Type B pancreatic cell (in vitro differentiated cells): Measurements from ENCODE around the gene SMC6. TPM values are rescaled to one million over a fixed set of nuclear protein-coding genes. Genes with fewer than 3 reads are reported as not detected.

Source experiments
- DNase-seq: peaks from one replicate; pipeline ENCODE4 v3.0.0; 2021; ENCODE audit warnings: mixed read lengths; ENCODE audit not compliant: unreplicated experiment; ENCODE audit errors: extremely low spot score
- H3K27ac Mint-ChIP-seq: 2 replicates; pipeline ENCODE4 v1.8.0; 2021; ENCODE audit warnings: mild to moderate bottlenecking, mixed read lengths
- H3K27me3 Mint-ChIP-seq: 2 replicates; pipeline ENCODE4 v1.8.0; 2021; ENCODE audit warnings: mixed read lengths
- H3K36me3 Mint-ChIP-seq: 2 replicates; pipeline ENCODE4 v1.8.0; 2021; ENCODE audit warnings: mixed read lengths
- H3K4me1 Mint-ChIP-seq: one replicate; pipeline ENCODE4 v1.8.0; 2021; ENCODE audit warnings: mixed read lengths; ENCODE audit not compliant: unreplicated experiment
- H3K4me3 Mint-ChIP-seq: 2 replicates; pipeline ENCODE4 v1.8.0; 2021; ENCODE audit warnings: mild to moderate bottlenecking, mixed read lengths
- H3K9me3 Mint-ChIP-seq: 2 replicates; pipeline ENCODE4 v1.8.0; 2021; ENCODE audit warnings: mixed read lengths
- total RNA-seq: library from RNA; stranded (reverse); gene quantifications from 2 replicates; pipeline ENCODE4 v1.2.1, GENCODE V29; 2021; ENCODE audit warnings: low replicate concordance
- TF ChIP-seq, protein P1 (sequence below): fragments of 200-600 bp; sonication (generic); conservative IDR thresholded peaks from 2 replicates; pipeline ENCODE4 v1.5.0; 2021; ENCODE audit warnings: antibody characterized with exemption, mild to moderate bottlenecking

Gene SMC6
- total RNA-seq, 1 donor from 2014 or later: 30.5 TPM

DNA sequence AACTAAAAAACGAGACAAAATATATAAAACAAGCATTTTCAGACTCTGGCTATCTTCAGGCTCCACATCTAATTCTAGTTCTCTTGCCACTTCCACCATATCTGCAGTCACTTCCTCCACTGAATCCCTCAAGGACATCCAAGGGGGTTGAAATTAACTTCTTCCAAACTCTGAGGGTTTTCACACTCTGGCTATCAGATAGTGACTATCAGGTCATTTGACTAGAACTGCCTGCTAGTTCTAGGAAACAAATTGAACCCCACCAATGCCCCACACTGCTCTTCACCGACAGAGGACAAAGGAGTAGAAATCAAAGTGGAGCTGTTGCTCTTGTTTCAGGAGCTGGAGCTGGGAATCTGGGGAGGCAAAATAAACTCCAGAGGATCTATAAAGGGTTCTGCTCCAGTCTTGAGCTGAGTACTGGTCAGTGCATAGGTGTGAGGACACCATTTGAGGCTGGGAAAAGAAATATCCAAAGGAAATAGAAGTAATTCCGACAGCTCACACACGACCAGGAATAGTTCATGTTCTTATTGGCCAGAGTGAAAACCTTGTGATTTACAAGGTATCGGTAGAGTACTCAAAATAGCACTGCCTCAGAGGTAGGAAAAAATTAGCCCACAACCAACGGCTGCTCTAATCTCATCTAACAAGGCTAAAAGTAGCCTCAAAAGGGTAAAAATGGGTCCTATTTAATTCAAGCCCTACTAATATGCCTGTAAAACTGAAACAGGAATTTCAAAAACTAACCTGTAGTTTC, 71.3 kb downstream of the SMC6 start:
- TF ChIP-seq, protein P1, sequence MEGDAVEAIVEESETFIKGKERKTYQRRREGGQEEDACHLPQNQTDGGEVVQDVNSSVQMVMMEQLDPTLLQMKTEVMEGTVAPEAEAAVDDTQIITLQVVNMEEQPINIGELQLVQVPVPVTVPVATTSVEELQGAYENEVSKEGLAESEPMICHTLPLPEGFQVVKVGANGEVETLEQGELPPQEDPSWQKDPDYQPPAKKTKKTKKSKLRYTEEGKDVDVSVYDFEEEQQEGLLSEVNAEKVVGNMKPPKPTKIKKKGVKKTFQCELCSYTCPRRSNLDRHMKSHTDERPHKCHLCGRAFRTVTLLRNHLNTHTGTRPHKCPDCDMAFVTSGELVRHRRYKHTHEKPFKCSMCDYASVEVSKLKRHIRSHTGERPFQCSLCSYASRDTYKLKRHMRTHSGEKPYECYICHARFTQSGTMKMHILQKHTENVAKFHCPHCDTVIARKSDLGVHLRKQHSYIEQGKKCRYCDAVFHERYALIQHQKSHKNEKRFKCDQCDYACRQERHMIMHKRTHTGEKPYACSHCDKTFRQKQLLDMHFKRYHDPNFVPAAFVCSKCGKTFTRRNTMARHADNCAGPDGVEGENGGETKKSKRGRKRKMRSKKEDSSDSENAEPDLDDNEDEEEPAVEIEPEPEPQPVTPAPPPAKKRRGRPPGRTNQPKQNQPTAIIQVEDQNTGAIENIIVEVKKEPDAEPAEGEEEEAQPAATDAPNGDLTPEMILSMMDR: no peak
- no peak overlapping the region for H3K27ac Mint-ChIP-seq
- no peak for DNase-seq
- no peaks in the 10 kb centered on the region for H3K9me3 Mint-ChIP-seq
- H3K4me3 Mint-ChIP-seq: no peak overlapping the region
- H3K4me1 Mint-ChIP-seq: no peaks in the 10 kb centered on the region
- H3K36me3 Mint-ChIP-seq: peaks cover 11% of the 10 kb centered on the region
- no peaks in the 10 kb centered on the region for H3K27me3 Mint-ChIP-seq

DNA sequence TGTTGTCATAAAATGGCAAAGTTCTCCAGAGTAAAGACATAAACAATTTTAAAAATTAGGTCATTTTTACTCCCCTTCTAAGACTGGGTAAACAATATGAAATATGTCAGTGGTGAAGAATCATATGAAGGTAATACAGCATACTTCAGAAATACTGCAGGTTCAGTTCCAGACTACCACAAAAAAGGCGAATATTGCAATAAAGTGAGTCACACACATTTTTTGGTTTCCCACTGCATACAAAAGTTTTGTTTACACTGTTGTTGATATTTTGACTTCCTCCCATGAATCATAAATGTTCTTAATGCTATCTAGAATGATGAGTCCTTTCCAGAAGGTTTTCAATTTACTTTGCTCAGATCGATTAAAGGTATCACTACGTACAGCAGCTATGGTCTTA, 73.5 kb downstream of the SMC6 start:
- no peaks in the 10 kb centered on the region for H3K4me1 Mint-ChIP-seq
- no peak overlapping the region for H3K27ac Mint-ChIP-seq
- no peak overlapping the region for H3K4me3 Mint-ChIP-seq
- DNase-seq: no peak
- H3K27me3 Mint-ChIP-seq: no peaks in the 10 kb centered on the region
- no peaks in the 10 kb centered on the region for H3K9me3 Mint-ChIP-seq
- H3K36me3 Mint-ChIP-seq: peaks cover 14% of the 10 kb centered on the region
- TF ChIP-seq, protein P1: no peak

DNA sequence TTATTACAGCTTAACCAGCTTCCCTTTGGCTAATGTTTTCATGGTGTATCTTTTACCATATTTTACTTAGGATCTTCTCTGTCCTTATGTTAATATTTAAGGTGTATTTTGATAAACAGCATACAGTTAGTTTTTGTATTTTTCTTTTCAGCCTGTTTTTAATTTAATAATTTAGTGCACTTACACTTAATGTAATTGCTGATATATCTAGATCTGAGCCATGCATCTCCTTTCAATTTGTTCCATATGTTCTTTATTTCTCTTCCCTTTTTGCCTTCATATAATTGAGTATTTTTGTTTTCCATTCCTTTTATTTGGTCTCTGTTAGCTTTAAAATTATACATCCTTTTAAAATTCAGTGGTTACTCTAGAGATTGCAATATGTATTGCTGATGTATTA, 78.8 kb downstream of the SMC6 start:
- Mint-ChIP-seq H3K36me3 (peaks cover 17% of the 10 kb centered on the region), H3K27ac (no peak overlapping the region), H3K9me3 (no peaks in the 10 kb centered on the region), H3K4me1 (no peaks in the 10 kb centered on the region), H3K4me3 (no peak overlapping the region), H3K27me3 (no peaks in the 10 kb centered on the region)
- TF ChIP-seq, protein P1: no peak
- DNase-seq: no peak

DNA sequence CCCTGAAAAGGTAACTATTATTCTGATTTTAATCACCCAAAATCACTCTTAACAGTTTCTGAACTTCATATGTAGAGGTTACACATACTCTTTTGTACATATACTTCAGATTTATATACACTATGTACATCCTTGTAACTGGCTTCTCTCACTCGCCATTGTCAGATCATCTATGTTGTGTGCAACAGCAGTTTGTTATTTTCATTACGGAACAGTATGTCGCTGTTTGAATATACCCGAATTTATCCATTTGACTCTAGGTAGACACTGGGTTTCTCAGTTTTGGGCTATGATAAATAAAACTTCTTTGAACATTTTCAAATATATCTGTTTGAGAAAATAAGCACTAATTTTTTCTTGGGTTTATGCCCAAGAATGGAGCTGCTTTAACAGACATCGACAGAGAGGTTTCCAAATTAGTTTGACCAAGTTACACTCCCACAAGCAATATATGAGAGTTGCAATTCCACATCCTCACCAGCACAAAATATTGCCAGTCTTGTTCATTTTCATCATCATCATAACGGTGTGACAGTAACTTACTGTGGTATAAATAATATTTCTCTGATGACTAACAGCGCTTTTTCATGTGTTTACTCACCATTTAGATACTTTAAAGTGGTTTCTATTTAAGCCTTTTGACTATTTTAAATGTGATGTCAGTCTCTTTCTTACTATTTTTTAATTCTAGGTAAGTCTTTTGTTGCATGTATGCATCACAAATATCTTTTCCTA, 80.9 kb downstream of the SMC6 start:
- no peak for DNase-seq

DNA sequence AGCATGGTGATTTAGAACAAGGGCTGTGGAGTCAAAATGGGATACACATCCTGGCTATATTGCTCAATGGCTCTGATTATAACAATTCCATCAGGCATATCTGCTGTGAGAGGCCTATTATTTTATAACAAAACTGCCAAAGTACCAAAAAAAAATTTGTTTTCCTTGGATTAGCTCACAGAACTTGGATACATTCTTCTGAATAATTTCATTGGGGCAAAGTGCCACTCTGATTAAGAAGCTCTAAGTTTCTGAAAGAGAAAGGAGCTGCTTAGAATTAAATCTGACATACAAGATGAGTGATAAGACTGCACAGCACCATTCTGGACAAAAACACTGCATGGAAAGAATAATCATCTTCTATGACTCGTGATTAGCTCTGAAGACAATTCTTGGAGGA, 85.7 kb downstream of the SMC6 start:
- DNase-seq: no peak
- Mint-ChIP-seq H3K4me1 (no peaks in the 10 kb centered on the region), H3K9me3 (no peaks in the 10 kb centered on the region), H3K36me3 (peaks cover 15% of the 10 kb centered on the region), H3K27me3 (no peaks in the 10 kb centered on the region), H3K4me3 (no peak overlapping the region), H3K27ac (no peak overlapping the region)
- TF ChIP-seq, protein P1: no peak

More for the DNA sequence above, 80.9 kb downstream of the SMC6 start:
- TF ChIP-seq, protein P1: no peak
- Mint-ChIP-seq H3K27ac (no peak overlapping the region), H3K27me3 (no peaks in the 10 kb centered on the region), H3K4me3 (no peak overlapping the region), H3K36me3 (peaks cover 21% of the 10 kb centered on the region), H3K9me3 (no peaks in the 10 kb centered on the region), H3K4me1 (no peaks in the 10 kb centered on the region)
